H9 (cell line): ENCODE data around the gene TEKT5. TPM values are rescaled to one million over a fixed set of nuclear protein-coding genes. Genes with fewer than 3 reads are reported as not detected.

Source experiments
- DNase-seq: peaks from one replicate; pipeline ENCODE4 v3.0.0-alpha.2; 2017
- H2AFZ ChIP-seq: one replicate; pipeline ENCODE4 v1.6.1; 2013; ENCODE audit warnings: mild to moderate bottlenecking, low read length, control low read depth, moderate library complexity
- H2AK5ac ChIP-seq: 2 replicates; pipeline ENCODE4 v1.6.1; 2013; ENCODE audit warnings: low read length, control low read depth, mixed read lengths; ENCODE audit not compliant: insufficient read length
- H2BK120ac ChIP-seq: one replicate; pipeline ENCODE4 v1.6.1; 2013; ENCODE audit warnings: low read depth, mild to moderate bottlenecking, low read length, control low read depth, inconsistent platforms; ENCODE audit not compliant: poor library complexity, severe bottlenecking
- H2BK12ac ChIP-seq: 2 replicates; pipeline ENCODE4 v1.6.1; 2013; ENCODE audit warnings: low read length, control low read depth, mixed read lengths, low read depth; ENCODE audit not compliant: insufficient read length
- H2BK15ac ChIP-seq: 2 replicates; pipeline ENCODE4 v1.6.1; 2013; ENCODE audit warnings: low read depth, low read length, control low read depth
- H2BK20ac ChIP-seq: one replicate; pipeline ENCODE4 v1.6.1; 2013; ENCODE audit warnings: low read depth, mild to moderate bottlenecking, low read length, control low read depth, inconsistent platforms; ENCODE audit not compliant: poor library complexity, severe bottlenecking
- H2BK5ac ChIP-seq: 2 replicates; pipeline ENCODE4 v1.6.1; 2013; ENCODE audit warnings: low read length, control low read depth, mixed read lengths; ENCODE audit not compliant: insufficient read length
- H3K14ac ChIP-seq: 2 replicates; pipeline ENCODE4 v1.6.1; 2013; ENCODE audit warnings: low read length, control low read depth; ENCODE audit not compliant: insufficient read depth
- H3K18ac ChIP-seq: 2 replicates; pipeline ENCODE4 v1.6.1; 2013; ENCODE audit warnings: low read depth, mild to moderate bottlenecking, mixed read lengths, low read length, control low read depth; ENCODE audit not compliant: insufficient read length
- H3K23ac ChIP-seq: 2 replicates; pipeline ENCODE4 v1.6.1; 2013; ENCODE audit warnings: low read length, control low read depth, mixed read lengths, low read depth; ENCODE audit not compliant: insufficient read length
- H3K23me2 ChIP-seq: 2 replicates; pipeline ENCODE4 v1.6.1; 2013; ENCODE audit warnings: low read depth, mild to moderate bottlenecking, mixed read lengths, low read length, control low read depth; ENCODE audit not compliant: insufficient read length, poor library complexity, severe bottlenecking
- H3K27ac ChIP-seq: 2 replicates; pipeline ENCODE4 v1.5.1; 2013; ENCODE audit warnings: low read length, control low read depth, mixed read lengths, low read depth; ENCODE audit not compliant: insufficient read length
- H3K27me3 ChIP-seq: 2 replicates; pipeline ENCODE4 v1.6.1; 2013; ENCODE audit warnings: low read length, control low read depth, inconsistent platforms; ENCODE audit not compliant: insufficient read depth
- H3K4ac ChIP-seq: 2 replicates; pipeline ENCODE4 v1.6.1; 2013; ENCODE audit warnings: low read depth, mild to moderate bottlenecking, control low read depth, inconsistent platforms, low read length, moderate library complexity
- H3K4me1 ChIP-seq: 2 replicates; pipeline ENCODE4 v1.6.1; 2013; ENCODE audit warnings: low read length, control low read depth, inconsistent platforms; ENCODE audit not compliant: insufficient read depth
- H3K4me2 ChIP-seq: 2 replicates; pipeline ENCODE4 v1.6.1; 2013; ENCODE audit warnings: low read length, control low read depth, mixed read lengths; ENCODE audit not compliant: insufficient read length, insufficient read depth
- H3K56ac ChIP-seq: 2 replicates; pipeline ENCODE4 v1.6.1; 2013; ENCODE audit warnings: low read depth, mild to moderate bottlenecking, mixed read lengths, low read length, control low read depth; ENCODE audit not compliant: insufficient read length
- H3K79me1 ChIP-seq: 2 replicates; pipeline ENCODE4 v1.6.1; 2013; ENCODE audit warnings: low read depth, mild to moderate bottlenecking, moderate library complexity, low read length, control low read depth, inconsistent platforms; ENCODE audit not compliant: insufficient read depth, poor library complexity, severe bottlenecking
- H3K79me2 ChIP-seq: 2 replicates; pipeline ENCODE4 v1.6.1; 2013; ENCODE audit warnings: low read length, control low read depth, inconsistent platforms; ENCODE audit not compliant: insufficient read depth
- H3K9ac ChIP-seq: 2 replicates; pipeline ENCODE4 v1.6.1; 2013; ENCODE audit warnings: low read length, control low read depth, mixed read lengths; ENCODE audit not compliant: insufficient read length; ENCODE audit errors: extremely low read depth
- H3K9me3 ChIP-seq: one replicate; pipeline ENCODE4 v1.6.1; 2013; ENCODE audit warnings: low read depth, low read length, inconsistent platforms; ENCODE audit not compliant: control insufficient read depth
- H3T11ph ChIP-seq: one replicate; pipeline ENCODE4 v1.6.1; 2013; ENCODE audit warnings: mild to moderate bottlenecking, low read length, control low read depth, inconsistent platforms
- H4K20me1 ChIP-seq: one replicate; pipeline ENCODE4 v1.6.1; 2013; ENCODE audit not compliant: control insufficient read depth, insufficient read length, insufficient read depth
- H4K5ac ChIP-seq: 2 replicates; pipeline ENCODE4 v1.6.1; 2013; ENCODE audit warnings: low read depth, mild to moderate bottlenecking, mixed read lengths, low read length, control low read depth; ENCODE audit not compliant: insufficient read length
- H4K8ac ChIP-seq: replicated peaks from 2 replicates; pipeline ENCODE4 v1.6.1; 2013; ENCODE audit warnings: low read length, control low read depth, mixed read lengths, low read depth; ENCODE audit not compliant: insufficient read length
- H4K91ac ChIP-seq: 2 replicates; pipeline ENCODE4 v1.6.1; 2013; ENCODE audit warnings: low read depth, mild to moderate bottlenecking, moderate library complexity, mixed read lengths, low read length, control low read depth; ENCODE audit not compliant: insufficient read length
- H3K27ac Mint-ChIP-seq, 3 experiments: 2 replicates in 2 of 3; 3 replicates in 1 of 3; pipeline ENCODE4 v1.8.0; 2020 to 2021; ENCODE audit warnings: mixed read lengths in 3 of 3, mild to moderate bottlenecking in 1 of 3, moderate library complexity in 1 of 3
- H3K27me3 Mint-ChIP-seq: 2 replicates; pipeline ENCODE4 v1.8.0; 2021; ENCODE audit warnings: low read depth, mild to moderate bottlenecking, moderate library complexity, mixed read lengths
- H3K36me3 Mint-ChIP-seq, 3 experiments: 2 replicates in 2 of 3; 3 replicates in 1 of 3; pipeline ENCODE4 v1.8.0; 2020 to 2021; ENCODE audit warnings: low read depth in 3 of 3, mixed read lengths in 3 of 3; ENCODE audit not compliant: insufficient read depth in 1 of 3
- H3K4me1 Mint-ChIP-seq, 2 experiments: 2 replicates each; pipeline ENCODE4 v1.8.0; 2020; ENCODE audit warnings: mixed read lengths in 2 of 2
- H3K4me3 Mint-ChIP-seq, 2 experiments: 2 replicates in 1 of 2; 3 replicates in 1 of 2; pipeline ENCODE4 v1.8.0; 2020 to 2021; ENCODE audit warnings: mild to moderate bottlenecking in 2 of 2, mixed read lengths in 2 of 2, moderate library complexity in 1 of 2
- H3K9me3 Mint-ChIP-seq, 2 experiments: 2 replicates in 1 of 2; 3 replicates in 1 of 2; pipeline ENCODE4 v1.8.0; 2020; ENCODE audit warnings: mild to moderate bottlenecking in 2 of 2, mixed read lengths in 2 of 2, moderate library complexity in 1 of 2
- WGBS: extraction: QIAGEN DNeasy Blood & Tissue Kit; methylation state at CpG from one replicate; pipeline ENCODE4 v1.1.7; 2013; ENCODE audit warnings: missing lambda C conversion rate, low lambda C conversion rate, mixed read lengths; ENCODE audit not compliant: insufficient read length; ENCODE audit errors: extremely low coverage; 5-methylcytosine and 5-hydroxymethylcytosine counted together
- total RNA-seq: library from RNA; stranded (reverse); gene quantifications from 2 replicates; pipeline ENCODE4 v1.2.1, GENCODE V29; 2021
- TF ChIP-seq, protein P1 (sequence below): fragments of 200-600 bp; sonication (generic); conservative IDR thresholded peaks from 3 replicates; pipeline ENCODE4 v1.8.0; 2021; ENCODE audit warnings: antibody characterized with exemption, mild to moderate bottlenecking

Gene TEKT5
- total RNA-seq, 1 experiment from 2014 or later: 0.31 TPM

DNA sequence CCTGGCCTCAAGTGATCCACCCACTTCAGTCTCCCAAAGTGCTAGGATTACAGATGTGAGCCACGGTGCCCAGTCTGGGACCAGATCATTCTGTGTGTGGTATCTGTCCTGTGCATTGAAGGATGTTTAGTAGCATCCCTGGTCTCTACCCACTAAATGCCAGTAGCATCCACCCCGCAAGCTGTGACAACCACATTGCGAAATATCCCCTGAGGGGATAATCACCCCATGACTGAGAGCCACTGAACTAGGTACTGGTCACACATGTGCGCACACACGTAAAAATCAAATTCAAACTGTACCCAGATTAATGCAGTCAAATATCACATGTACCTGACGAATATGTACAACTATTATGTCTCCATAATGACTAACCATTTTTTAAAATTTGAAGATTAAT, 35.8 kb downstream of the TEKT5 start:
- Histone ChIP-seq H4K5ac (no peak overlapping the region), H2BK12ac (no peak overlapping the region), H3K23ac (no peak overlapping the region), H3K4ac (no peak overlapping the region), H2BK20ac (no peak overlapping the region), H3K23me2 (no peaks in the 10 kb centered on the region), H3K79me1 (no peaks in the 10 kb centered on the region), H4K91ac (no peak overlapping the region), H3K79me2 (no peaks in the 10 kb centered on the region), H2BK120ac (no peak overlapping the region), H2BK5ac (no peak overlapping the region), H4K8ac (no peak overlapping the region), H3K9ac (no peak overlapping the region), H3T11ph (no peak overlapping the region), H2BK15ac (no peak overlapping the region), H3K4me1 (no peaks in the 10 kb centered on the region; the same call in 1 of the 2 replicates), H3K56ac (no peak overlapping the region), H3K27ac (no peak overlapping the region), H3K14ac (no peak overlapping the region), H2AFZ (no peak overlapping the region), H3K18ac (no peak overlapping the region), H3K27me3 (no peaks in the 10 kb centered on the region), H3K9me3 (no peaks in the 10 kb centered on the region), H2AK5ac (no peak overlapping the region), H3K4me2 (no peak overlapping the region), H4K20me1 (no peaks in the 10 kb centered on the region)
- no CpG with 5 or more reads among the region's 6 CpGs for WGBS
- Mint-ChIP-seq H3K27me3 (peaks cover 11% of the 10 kb centered on the region), H3K9me3 (peaks cover 16 to 18% of the 10 kb centered on the region in 2 experiments), H3K4me1 (peaks cover 12 to 30% of the 10 kb centered on the region in 2 experiments), H3K4me3 (no peak overlapping the region), H3K27ac (0 out of 7 replicates have a peak overlapping the region, but pooled peaks of 1 of the 3 experiments have one; percentile 15), H3K36me3 (peaks cover 5 to 12% (median 8%) of the 10 kb centered on the region in 3 experiments)
- TF ChIP-seq, protein P1, sequence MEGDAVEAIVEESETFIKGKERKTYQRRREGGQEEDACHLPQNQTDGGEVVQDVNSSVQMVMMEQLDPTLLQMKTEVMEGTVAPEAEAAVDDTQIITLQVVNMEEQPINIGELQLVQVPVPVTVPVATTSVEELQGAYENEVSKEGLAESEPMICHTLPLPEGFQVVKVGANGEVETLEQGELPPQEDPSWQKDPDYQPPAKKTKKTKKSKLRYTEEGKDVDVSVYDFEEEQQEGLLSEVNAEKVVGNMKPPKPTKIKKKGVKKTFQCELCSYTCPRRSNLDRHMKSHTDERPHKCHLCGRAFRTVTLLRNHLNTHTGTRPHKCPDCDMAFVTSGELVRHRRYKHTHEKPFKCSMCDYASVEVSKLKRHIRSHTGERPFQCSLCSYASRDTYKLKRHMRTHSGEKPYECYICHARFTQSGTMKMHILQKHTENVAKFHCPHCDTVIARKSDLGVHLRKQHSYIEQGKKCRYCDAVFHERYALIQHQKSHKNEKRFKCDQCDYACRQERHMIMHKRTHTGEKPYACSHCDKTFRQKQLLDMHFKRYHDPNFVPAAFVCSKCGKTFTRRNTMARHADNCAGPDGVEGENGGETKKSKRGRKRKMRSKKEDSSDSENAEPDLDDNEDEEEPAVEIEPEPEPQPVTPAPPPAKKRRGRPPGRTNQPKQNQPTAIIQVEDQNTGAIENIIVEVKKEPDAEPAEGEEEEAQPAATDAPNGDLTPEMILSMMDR: no peak
- no peak for DNase-seq
